OCI-LY1 (cell line): ENCODE data around the gene ASCL5.

Experiments used
- EZH2 ChIP-seq: fragments of 200-600 bp; sonication (generic), shearing (Covaris generic); IDR thresholded peaks from 2 replicates; pipeline ENCODE4 v1.8.0; 2017; ENCODE audit warnings: borderline replicate concordance, mixed run types, mild to moderate bottlenecking, antibody characterized with exemption, low read length, moderate library complexity, mixed read lengths
- TF ChIP-seq, protein P1 (sequence below): fragments of 200-600 bp; sonication (generic), shearing (Covaris generic); IDR thresholded peaks from 2 replicates; pipeline ENCODE4 v1.5.1; 2017; ENCODE audit warnings: mild to moderate bottlenecking, antibody characterized with exemption, low read length, moderate library complexity, mixed read lengths

DNA sequence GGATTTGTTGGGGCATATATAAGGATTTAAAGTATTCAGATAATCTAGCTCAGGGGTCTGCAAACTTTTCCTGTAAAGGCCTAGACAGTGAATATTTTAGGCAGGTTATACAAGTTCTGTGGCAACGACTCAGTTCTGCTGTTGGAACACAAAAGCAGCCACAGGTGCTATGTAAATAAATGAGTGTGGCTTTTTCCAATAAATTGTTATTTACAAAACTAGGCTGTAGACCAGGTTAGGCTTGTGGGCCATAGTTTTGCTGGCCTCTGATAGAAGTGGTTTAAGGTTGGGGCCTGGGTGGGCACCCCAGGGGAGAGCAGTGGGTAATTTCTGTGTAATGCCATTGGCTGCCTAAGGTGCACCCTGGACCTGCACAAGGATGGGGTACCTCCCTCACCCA lies 46.8 kb upstream of the ASCL5 start:
- TF ChIP-seq, protein P1, sequence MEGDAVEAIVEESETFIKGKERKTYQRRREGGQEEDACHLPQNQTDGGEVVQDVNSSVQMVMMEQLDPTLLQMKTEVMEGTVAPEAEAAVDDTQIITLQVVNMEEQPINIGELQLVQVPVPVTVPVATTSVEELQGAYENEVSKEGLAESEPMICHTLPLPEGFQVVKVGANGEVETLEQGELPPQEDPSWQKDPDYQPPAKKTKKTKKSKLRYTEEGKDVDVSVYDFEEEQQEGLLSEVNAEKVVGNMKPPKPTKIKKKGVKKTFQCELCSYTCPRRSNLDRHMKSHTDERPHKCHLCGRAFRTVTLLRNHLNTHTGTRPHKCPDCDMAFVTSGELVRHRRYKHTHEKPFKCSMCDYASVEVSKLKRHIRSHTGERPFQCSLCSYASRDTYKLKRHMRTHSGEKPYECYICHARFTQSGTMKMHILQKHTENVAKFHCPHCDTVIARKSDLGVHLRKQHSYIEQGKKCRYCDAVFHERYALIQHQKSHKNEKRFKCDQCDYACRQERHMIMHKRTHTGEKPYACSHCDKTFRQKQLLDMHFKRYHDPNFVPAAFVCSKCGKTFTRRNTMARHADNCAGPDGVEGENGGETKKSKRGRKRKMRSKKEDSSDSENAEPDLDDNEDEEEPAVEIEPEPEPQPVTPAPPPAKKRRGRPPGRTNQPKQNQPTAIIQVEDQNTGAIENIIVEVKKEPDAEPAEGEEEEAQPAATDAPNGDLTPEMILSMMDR: no peak
- no peak for TF ChIP-seq EZH2
